DND-41 (cell line): ENCODE data around the gene UACA.

Experiments used
- ATAC-seq: fragments of 200-7000 bp; cut with Tn5 transposase; 3 replicates; pipeline ENCODE4 v1.9.1; 2021; ENCODE audit warnings: low read depth; ENCODE audit not compliant: insufficient read depth
- DNase-seq: peaks from one replicate; pipeline ENCODE4 v3.0.0-alpha.2; 2020
- H2AFZ ChIP-seq: 2 replicates; pipeline ENCODE4 v1.6.0; 2012; ENCODE audit warnings: low read depth, low read length
- H3K27ac ChIP-seq: 2 replicates; pipeline ENCODE4 v1.5.1; 2012; ENCODE audit warnings: low read length, inconsistent platforms
- H3K27me3 ChIP-seq: fragments of 200-600 bp; sonication (generic); 2 replicates; pipeline ENCODE4 v1.6.0; 2012; ENCODE audit warnings: low read length, mild to moderate bottlenecking, inconsistent platforms; ENCODE audit not compliant: insufficient read depth, poor library complexity
- H3K36me3 ChIP-seq: 2 replicates; pipeline ENCODE4 v1.5.1; 2012; ENCODE audit warnings: low read length, inconsistent platforms; ENCODE audit not compliant: insufficient read depth
- H3K4me1 ChIP-seq: 2 replicates; pipeline ENCODE4 v1.5.1; 2012; ENCODE audit warnings: mild to moderate bottlenecking, low read length; ENCODE audit not compliant: insufficient read depth
- H3K4me2 ChIP-seq: 2 replicates; pipeline ENCODE4 v1.6.0; 2012; ENCODE audit warnings: mild to moderate bottlenecking, moderate library complexity, low read length, inconsistent platforms; ENCODE audit not compliant: insufficient read depth
- H3K4me3 ChIP-seq, 2 experiments: fragments of 200-600 bp in 1 of 2; shearing (Covaris generic) in 1 of 2; 2 replicates each; pipeline ENCODE4 v1.5.1; 2012 to 2016; ENCODE audit warnings: inconsistent platforms in 2 of 2, low read length in 2 of 2, mild to moderate bottlenecking in 2 of 2, low read depth in 1 of 2, moderate library complexity in 1 of 2
- H3K79me2 ChIP-seq: 2 replicates; pipeline ENCODE4 v1.6.0; 2012; ENCODE audit warnings: low read length, inconsistent platforms; ENCODE audit not compliant: insufficient read depth
- H3K9ac ChIP-seq: 2 replicates; pipeline ENCODE4 v1.6.0; 2012; ENCODE audit warnings: low read depth, mild to moderate bottlenecking, inconsistent platforms, low read length, moderate library complexity
- H3K9me3 ChIP-seq: 2 replicates; pipeline ENCODE4 v1.5.1; 2012; ENCODE audit warnings: low read length, moderate library complexity, mild to moderate bottlenecking, inconsistent platforms; ENCODE audit not compliant: insufficient read depth, severe bottlenecking
- H4K20me1 ChIP-seq: 2 replicates; pipeline ENCODE4 v1.6.0; 2012; ENCODE audit warnings: low read length; ENCODE audit not compliant: insufficient read depth
- EZH2 ChIP-seq: IDR thresholded peaks from 3 replicates; pipeline ENCODE4 v1.6.1; 2012; ENCODE audit warnings: borderline replicate concordance, low read depth, mild to moderate bottlenecking, moderate library complexity, low read length, inconsistent platforms; ENCODE audit not compliant: severe bottlenecking
- TF ChIP-seq, protein P1 (sequence below): IDR thresholded peaks from 2 replicates; pipeline ENCODE4 v1.5.1; 2012; ENCODE audit warnings: borderline replicate concordance, low read length, moderate library complexity, mild to moderate bottlenecking; ENCODE audit not compliant: poor library complexity, severe bottlenecking; ENCODE audit errors: extremely low read depth

UACA gene

DNA sequence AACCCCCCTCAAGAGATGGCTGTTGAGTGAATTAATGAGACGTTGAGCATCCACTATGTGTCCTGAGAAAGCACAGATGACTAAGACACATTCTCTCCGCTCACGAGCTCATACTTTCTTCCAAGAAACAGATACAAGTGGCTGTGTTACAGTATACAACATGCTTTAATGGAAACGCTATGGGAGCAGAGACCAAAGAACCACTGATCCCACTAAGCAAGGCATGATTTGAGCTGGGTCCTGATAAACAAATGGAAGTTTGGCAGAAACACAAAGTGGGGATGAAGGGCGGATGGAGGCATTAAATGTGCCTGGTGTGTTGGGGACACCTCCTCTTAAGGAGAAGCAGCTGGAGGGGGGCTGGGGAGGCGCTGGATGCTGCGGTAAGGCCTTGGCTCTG is 129.4 kb downstream of the UACA start:
- H3K9me3 ChIP-seq, result no peaks in the 10 kb centered on the region
- no peak overlapping the region for H3K4me2 ChIP-seq

DNA sequence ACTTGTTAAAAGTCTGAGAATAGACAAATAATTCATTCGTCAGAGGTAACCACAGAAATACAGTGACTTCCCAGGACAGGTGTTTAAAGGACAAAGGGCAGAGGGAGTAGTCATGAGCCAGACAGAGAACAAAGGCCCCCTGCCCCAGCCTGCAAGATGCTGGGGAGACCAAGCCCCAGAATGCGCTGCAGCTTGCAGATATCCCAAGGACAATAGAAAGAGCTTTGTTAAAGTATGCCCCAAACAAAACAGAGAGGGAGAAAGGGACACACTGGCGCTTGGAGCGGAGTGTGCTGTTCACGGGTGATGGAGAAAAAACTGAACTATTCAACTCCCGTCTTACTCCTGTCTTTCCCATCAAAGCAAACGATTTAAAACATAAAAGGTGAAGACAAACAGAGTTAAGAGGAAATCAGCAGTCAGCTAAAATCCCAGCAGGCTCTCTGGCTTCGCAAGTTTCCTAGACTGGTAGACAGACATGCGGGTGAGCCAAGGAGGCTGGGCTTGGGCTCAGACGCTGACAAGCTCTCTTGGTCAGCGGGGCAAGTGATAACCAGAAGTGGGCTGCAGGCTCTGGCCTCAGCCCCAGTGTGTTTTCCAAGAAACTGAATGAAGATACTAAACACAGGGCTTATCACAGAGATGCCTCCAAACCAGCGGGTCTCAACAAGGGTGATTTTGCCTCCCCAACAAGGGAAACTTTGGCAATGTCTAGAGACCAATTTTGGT is 130.1 kb downstream of the UACA start:
- H3K4me2 ChIP-seq, result no peak overlapping the region
- DNase-seq, result no peak
- H2AFZ ChIP-seq, result no peak overlapping the region
- no peak for TF ChIP-seq EZH2
- TF ChIP-seq, protein P1, sequence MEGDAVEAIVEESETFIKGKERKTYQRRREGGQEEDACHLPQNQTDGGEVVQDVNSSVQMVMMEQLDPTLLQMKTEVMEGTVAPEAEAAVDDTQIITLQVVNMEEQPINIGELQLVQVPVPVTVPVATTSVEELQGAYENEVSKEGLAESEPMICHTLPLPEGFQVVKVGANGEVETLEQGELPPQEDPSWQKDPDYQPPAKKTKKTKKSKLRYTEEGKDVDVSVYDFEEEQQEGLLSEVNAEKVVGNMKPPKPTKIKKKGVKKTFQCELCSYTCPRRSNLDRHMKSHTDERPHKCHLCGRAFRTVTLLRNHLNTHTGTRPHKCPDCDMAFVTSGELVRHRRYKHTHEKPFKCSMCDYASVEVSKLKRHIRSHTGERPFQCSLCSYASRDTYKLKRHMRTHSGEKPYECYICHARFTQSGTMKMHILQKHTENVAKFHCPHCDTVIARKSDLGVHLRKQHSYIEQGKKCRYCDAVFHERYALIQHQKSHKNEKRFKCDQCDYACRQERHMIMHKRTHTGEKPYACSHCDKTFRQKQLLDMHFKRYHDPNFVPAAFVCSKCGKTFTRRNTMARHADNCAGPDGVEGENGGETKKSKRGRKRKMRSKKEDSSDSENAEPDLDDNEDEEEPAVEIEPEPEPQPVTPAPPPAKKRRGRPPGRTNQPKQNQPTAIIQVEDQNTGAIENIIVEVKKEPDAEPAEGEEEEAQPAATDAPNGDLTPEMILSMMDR, result no peak
- no peaks in the 10 kb centered on the region for H3K79me2 ChIP-seq
- H3K27ac ChIP-seq, result no peak overlapping the region
- H4K20me1 ChIP-seq, result no peaks in the 10 kb centered on the region
- ATAC-seq, result no peak
- no peak overlapping the region for H3K4me3 ChIP-seq
- no peaks in the 10 kb centered on the region for H3K27me3 ChIP-seq
- H3K4me1 ChIP-seq, result no peaks in the 10 kb centered on the region
- no peaks in the 10 kb centered on the region for H3K9me3 ChIP-seq
- no peak overlapping the region for H3K9ac ChIP-seq
- no peaks in the 10 kb centered on the region for H3K36me3 ChIP-seq

More for the DNA sequence above, 129.4 kb downstream of the UACA start:
- Histone ChIP-seq H3K27ac (no peak overlapping the region), H2AFZ (no peak overlapping the region), H3K4me1 (no peaks in the 10 kb centered on the region), H4K20me1 (no peaks in the 10 kb centered on the region), H3K79me2 (no peaks in the 10 kb centered on the region), H3K36me3 (no peaks in the 10 kb centered on the region), H3K27me3 (no peaks in the 10 kb centered on the region), H3K4me3 (no peak overlapping the region), H3K9ac (no peak overlapping the region)
- DNase-seq, result no peak
- no peak for ATAC-seq
- TF ChIP-seq EZH2, result no peak
- TF ChIP-seq, protein P1, result no peak

DNA sequence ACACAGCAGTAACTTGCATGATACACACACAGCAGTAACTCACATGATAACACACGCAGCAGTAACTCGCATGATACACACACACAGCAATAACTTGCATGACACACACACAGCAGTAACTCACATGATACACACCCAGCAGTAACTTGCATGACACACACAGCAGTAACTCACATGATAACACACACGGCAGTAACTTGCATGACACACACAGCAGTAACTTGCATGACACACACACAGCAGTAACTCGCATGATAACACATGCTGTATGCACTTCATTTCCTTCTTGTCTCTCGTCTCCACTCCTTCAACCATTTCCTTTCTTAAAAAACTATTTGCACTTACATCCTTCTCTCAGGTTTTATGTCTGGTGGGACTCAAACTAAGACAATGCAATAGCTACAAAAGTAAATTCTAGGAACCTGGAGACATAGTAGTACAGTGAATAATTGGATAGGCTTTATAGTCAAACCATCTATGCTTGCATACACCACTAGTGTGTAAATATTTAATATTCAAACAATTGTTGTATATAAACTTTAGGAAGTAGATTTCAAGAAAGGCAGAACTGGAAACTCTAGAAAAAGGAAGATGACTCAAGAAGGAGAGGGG is 130.8 kb downstream of the UACA start:
- Histone ChIP-seq H2AFZ (no peak overlapping the region), H3K36me3 (no peaks in the 10 kb centered on the region), H3K9me3 (no peaks in the 10 kb centered on the region), H3K4me2 (no peak overlapping the region), H4K20me1 (no peaks in the 10 kb centered on the region), H3K27ac (no peak overlapping the region), H3K9ac (no peak overlapping the region), H3K4me3 (no peak overlapping the region), H3K27me3 (no peaks in the 10 kb centered on the region), H3K79me2 (no peaks in the 10 kb centered on the region), H3K4me1 (no peaks in the 10 kb centered on the region)
- TF ChIP-seq, protein P1, result no peak
- TF ChIP-seq EZH2, result no peak
- ATAC-seq, result no peak
- no peak for DNase-seq
